T-helper 2 cell treated with Interferon-gamma antibody and Interleukin-4, amounts not matched to agents 5 μg/mL and 100 μg/mL, for 36 hours (primary cell): ENCODE data around the gene EPB41L3.

Experiments
- DNase-seq: peaks from one replicate; pipeline ENCODE4 v3.0.0; 2021; ENCODE audit warnings: low spot score
- H3K27ac Mint-ChIP-seq: one replicate; pipeline ENCODE4 v1.8.0; 2021; ENCODE audit warnings: mild to moderate bottlenecking, mixed read lengths
- H3K27me3 Mint-ChIP-seq: one replicate; pipeline ENCODE4 v1.8.0; 2021; ENCODE audit warnings: low read depth, mixed read lengths
- H3K36me3 Mint-ChIP-seq: one replicate; pipeline ENCODE4 v1.8.0; 2021; ENCODE audit warnings: low read depth, mixed read lengths
- H3K4me1 Mint-ChIP-seq: one replicate; pipeline ENCODE4 v1.8.0; 2021; ENCODE audit warnings: low read depth, mixed read lengths
- H3K4me3 Mint-ChIP-seq: one replicate; pipeline ENCODE4 v1.8.0; 2022; ENCODE audit warnings: mild to moderate bottlenecking, moderate library complexity, mixed read lengths
- H3K9me3 Mint-ChIP-seq: one replicate; pipeline ENCODE4 v1.8.0; 2021; ENCODE audit warnings: mixed read lengths

Gene EPB41L3

DNA sequence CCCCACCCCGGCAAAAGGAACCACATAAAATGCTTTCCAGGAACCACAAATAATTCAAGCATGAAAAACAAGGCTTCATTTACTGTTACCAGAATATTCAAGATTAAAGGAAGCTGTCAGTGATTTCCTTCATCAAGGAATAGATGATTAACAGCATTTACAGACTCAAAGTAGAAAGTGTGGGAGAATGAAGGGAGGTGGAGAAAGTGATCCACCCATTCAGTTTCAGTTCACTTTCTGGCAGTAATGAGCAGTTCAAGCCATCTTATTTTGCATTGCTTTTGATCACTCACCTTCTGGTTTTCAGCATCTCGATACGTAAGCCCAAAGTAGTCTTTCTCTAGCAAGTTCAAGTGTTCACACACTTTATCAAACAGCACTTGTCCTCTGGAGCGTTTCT is 99.0 kb downstream of the EPB41L3 start:
- H3K4me3 Mint-ChIP-seq, result no peak overlapping the region
- H3K4me1 Mint-ChIP-seq, result no peaks in the 10 kb centered on the region
- H3K9me3 Mint-ChIP-seq, result no peaks in the 10 kb centered on the region
- no peak for DNase-seq
- H3K27me3 Mint-ChIP-seq, result peaks cover 4% of the 10 kb centered on the region
- no peaks in the 10 kb centered on the region for H3K36me3 Mint-ChIP-seq
- no peak overlapping the region for H3K27ac Mint-ChIP-seq

GRCh38 chr18:5444269-5444668 is 99.5 kb downstream of the EPB41L3 start:
- no peak for DNase-seq
- no peaks in the 10 kb centered on the region for H3K9me3 Mint-ChIP-seq
- H3K27me3 Mint-ChIP-seq, result peaks cover 4% of the 10 kb centered on the region
- no peak overlapping the region for H3K27ac Mint-ChIP-seq
- H3K4me3 Mint-ChIP-seq, result no peak overlapping the region
- H3K36me3 Mint-ChIP-seq, result no peaks in the 10 kb centered on the region
- no peaks in the 10 kb centered on the region for H3K4me1 Mint-ChIP-seq

DNA sequence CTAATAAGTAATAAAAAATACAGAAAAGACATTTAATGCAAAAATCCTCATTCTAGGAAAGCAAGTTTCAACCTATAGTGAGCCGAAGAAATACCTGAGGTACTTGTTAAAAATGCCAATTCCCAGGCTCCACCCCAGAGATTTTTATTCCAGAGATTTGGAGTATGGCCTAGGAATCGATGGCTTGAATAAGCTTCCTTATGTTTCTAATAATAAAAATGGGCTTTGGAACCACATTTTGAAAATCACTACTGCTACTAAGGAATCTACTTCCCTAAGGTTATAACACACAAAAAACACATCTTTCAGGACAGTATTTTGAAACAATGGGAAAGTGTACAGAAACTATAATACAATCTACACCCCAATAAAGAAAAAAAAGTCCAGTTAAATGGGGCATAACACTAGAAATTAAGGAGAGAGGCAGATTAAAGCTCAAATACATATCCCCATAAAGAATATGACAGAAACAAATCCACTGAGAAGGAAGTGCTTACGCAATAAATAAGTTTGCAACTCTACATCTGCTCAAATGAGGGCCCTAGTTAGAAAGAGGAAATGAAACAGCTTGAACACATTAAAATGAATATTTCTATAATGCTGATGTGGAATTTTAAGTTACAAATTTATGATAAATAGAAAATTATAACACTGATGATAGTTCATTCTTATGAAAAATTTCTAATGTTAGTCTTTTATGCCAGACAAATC is 103.7 kb downstream of the EPB41L3 start:
- Mint-ChIP-seq H3K27ac (no peak overlapping the region), H3K4me1 (no peaks in the 10 kb centered on the region), H3K4me3 (no peak overlapping the region), H3K27me3 (no peaks in the 10 kb centered on the region), H3K36me3 (no peaks in the 10 kb centered on the region), H3K9me3 (no peaks in the 10 kb centered on the region)
- no peak for DNase-seq

DNA sequence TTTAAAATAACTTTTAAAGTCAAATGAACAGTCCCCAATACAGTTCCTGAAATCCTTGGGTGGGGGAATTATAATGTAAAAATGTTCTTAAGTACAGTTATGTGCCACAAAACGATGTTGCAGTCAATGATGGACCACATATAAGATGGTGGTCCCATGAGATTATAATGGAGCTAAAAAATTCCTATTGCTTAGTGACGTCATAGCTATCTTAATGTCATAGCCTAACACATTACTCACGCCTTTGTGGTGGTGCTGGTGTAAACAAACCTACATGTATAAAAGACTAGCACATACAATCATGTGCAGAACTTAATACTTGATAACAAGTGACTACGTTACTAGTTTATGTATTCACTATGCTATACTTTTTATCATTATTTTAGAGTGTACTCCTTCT is 109.4 kb downstream of the EPB41L3 start:
- DNase-seq, result no peak
- Mint-ChIP-seq H3K27me3 (no peaks in the 10 kb centered on the region), H3K4me3 (no peak overlapping the region)

GRCh38 chr18:5431836-5432575 is 111.8 kb downstream of the EPB41L3 start:
- Mint-ChIP-seq H3K9me3 (no peaks in the 10 kb centered on the region), H3K27ac (no peak overlapping the region), H3K36me3 (no peaks in the 10 kb centered on the region)

More for the DNA sequence above, 109.4 kb downstream of the EPB41L3 start:
- Mint-ChIP-seq H3K27ac (no peak overlapping the region), H3K36me3 (no peaks in the 10 kb centered on the region), H3K9me3 (no peaks in the 10 kb centered on the region), H3K4me1 (no peaks in the 10 kb centered on the region)

GRCh38 chr18:5430131-5430530 is 113.7 kb downstream of the EPB41L3 start:
- no peaks in the 10 kb centered on the region for H3K27me3 Mint-ChIP-seq
- no peaks in the 10 kb centered on the region for H3K36me3 Mint-ChIP-seq
- no peaks in the 10 kb centered on the region for H3K9me3 Mint-ChIP-seq
- no peak overlapping the region for H3K4me3 Mint-ChIP-seq
- no peaks in the 10 kb centered on the region for H3K4me1 Mint-ChIP-seq
- H3K27ac Mint-ChIP-seq, result no peak overlapping the region
- no peak for DNase-seq

More at GRCh38 chr18:5431836-5432575, 111.8 kb downstream of the EPB41L3 start:
- Mint-ChIP-seq H3K27me3 (no peaks in the 10 kb centered on the region), H3K4me3 (no peak overlapping the region), H3K4me1 (no peaks in the 10 kb centered on the region)
- no peak for DNase-seq

- no peak for DNase-seq
- Mint-ChIP-seq H3K4me1 (no peaks in the 10 kb centered on the region), H3K4me3 (no peak overlapping the region), H3K27ac (no peak overlapping the region), H3K36me3 (no peaks in the 10 kb centered on the region), H3K9me3 (no peaks in the 10 kb centered on the region), H3K27me3 (peaks cover 2% of the 10 kb centered on the region)
These were observed 114.1 kb downstream of the EPB41L3 start for GRCh38 chr18:5429681-5430080.

DNA sequence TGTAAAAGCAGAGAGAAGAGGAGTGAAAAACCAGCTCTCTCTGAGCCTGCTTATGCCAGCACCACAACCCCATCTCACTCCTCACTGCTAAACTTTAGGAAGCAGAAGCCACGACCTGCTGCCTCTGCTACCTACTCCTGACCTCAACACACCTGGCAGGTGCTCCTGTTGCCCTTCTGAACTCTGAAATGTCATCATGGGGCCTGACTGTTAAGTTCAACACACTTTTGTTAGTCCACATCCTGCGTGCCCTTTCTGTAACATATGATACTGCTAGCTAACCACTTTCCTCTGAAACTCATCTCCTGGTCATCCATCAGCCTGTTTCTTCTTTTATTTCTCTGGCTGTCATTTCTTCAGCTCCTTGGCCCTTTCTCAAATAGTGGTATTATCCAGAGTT is 118.1 kb downstream of the EPB41L3 start:
- Mint-ChIP-seq H3K27me3 (peaks cover 3% of the 10 kb centered on the region), H3K4me1 (no peaks in the 10 kb centered on the region), H3K4me3 (no peak overlapping the region), H3K36me3 (no peaks in the 10 kb centered on the region), H3K27ac (no peak overlapping the region), H3K9me3 (no peaks in the 10 kb centered on the region)
- DNase-seq, result no peak

GRCh38 chr18:5424903-5425664 is 118.7 kb downstream of the EPB41L3 start:
- Mint-ChIP-seq H3K4me3 (no peak overlapping the region), H3K27me3 (peaks cover 3% of the 10 kb centered on the region)
- no peak for DNase-seq

GRCh38 chr18:5422626-5423025 is 121.2 kb downstream of the EPB41L3 start:
- Mint-ChIP-seq H3K4me1 (no peaks in the 10 kb centered on the region), H3K4me3 (no peak overlapping the region), H3K27me3 (peaks cover 3% of the 10 kb centered on the region), H3K36me3 (no peaks in the 10 kb centered on the region), H3K9me3 (no peaks in the 10 kb centered on the region), H3K27ac (no peak overlapping the region)
- no peak for DNase-seq

More at GRCh38 chr18:5424903-5425664, 118.7 kb downstream of the EPB41L3 start:
- H3K9me3 Mint-ChIP-seq, result no peaks in the 10 kb centered on the region
- H3K36me3 Mint-ChIP-seq, result no peaks in the 10 kb centered on the region
- H3K4me1 Mint-ChIP-seq, result no peaks in the 10 kb centered on the region
- no peak overlapping the region for H3K27ac Mint-ChIP-seq

DNA sequence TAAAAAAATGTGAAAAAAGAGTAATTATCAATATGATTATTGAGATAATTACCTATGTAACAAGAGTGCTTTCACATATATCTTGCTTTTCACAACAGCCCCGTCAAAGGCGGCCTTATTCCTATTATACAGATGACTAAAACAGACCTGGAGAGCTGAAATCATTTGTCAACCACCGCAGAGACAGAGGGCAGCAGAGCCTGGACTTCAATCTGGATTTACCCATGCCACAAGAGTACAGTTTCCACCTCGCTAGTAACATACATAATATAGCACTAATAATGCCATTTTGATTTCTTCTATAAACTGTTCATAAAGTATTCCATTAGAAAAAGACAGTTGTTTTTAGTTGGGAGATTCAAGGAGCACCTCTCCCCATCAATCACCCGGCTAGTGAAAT is 121.8 kb downstream of the EPB41L3 start:
- no peaks in the 10 kb centered on the region for H3K9me3 Mint-ChIP-seq
- H3K4me1 Mint-ChIP-seq, result no peaks in the 10 kb centered on the region
- no peak for DNase-seq
- peaks cover 3% of the 10 kb centered on the region for H3K27me3 Mint-ChIP-seq
- H3K27ac Mint-ChIP-seq, result no peak overlapping the region
- no peaks in the 10 kb centered on the region for H3K36me3 Mint-ChIP-seq
- no peak overlapping the region for H3K4me3 Mint-ChIP-seq

- Mint-ChIP-seq H3K4me3 (no peak overlapping the region), H3K4me1 (no peaks in the 10 kb centered on the region), H3K9me3 (no peaks in the 10 kb centered on the region), H3K27me3 (peaks cover 3% of the 10 kb centered on the region), H3K36me3 (no peaks in the 10 kb centered on the region), H3K27ac (no peak overlapping the region)
- DNase-seq, result no peak
These were observed 122.9 kb downstream of the EPB41L3 start for GRCh38 chr18:5420906-5421305.

DNA sequence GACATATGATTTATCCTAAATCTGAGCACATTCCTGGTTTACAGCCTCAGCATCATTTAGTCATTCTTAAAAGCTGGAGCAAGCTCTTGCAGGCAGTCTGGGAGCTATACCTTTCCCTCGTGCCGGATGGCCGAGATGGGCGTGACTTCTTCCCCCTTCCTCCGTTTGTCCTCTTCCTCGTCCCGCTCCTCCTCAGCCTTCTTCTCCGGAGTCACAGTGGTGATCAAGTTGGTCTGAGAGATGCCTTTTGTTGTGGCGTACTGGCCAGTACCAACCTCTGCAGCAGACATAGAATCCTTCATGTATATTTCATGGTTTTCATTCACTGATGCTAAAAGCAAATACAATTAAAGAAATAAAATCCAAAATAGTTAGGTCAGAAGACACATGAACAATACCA is 124.2 kb downstream of the EPB41L3 start:
- H3K27me3 Mint-ChIP-seq, result no peaks in the 10 kb centered on the region
- no peaks in the 10 kb centered on the region for H3K36me3 Mint-ChIP-seq
- H3K4me3 Mint-ChIP-seq, result no peak overlapping the region
- no peaks in the 10 kb centered on the region for H3K4me1 Mint-ChIP-seq
- DNase-seq, result no peak
- H3K27ac Mint-ChIP-seq, result no peak overlapping the region
- H3K9me3 Mint-ChIP-seq, result no peaks in the 10 kb centered on the region

DNA sequence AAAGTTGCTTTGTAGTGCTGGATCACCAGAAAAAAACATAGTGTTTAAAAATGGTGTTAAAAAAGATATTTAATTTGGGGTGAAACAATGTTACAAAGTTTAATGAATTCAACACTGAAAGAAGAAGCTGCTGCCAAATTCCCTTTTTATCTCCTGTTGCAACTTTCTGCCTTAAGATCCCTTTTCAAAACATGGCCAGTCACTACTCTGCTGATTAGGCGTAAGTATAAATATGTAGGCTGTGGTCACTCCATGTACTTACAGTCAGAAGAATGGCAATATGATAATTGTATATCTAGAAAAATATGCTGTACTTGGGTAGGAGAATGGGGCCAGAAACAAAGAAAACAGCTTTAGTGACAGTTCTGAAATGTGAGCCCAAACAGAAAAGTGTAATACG is 124.8 kb downstream of the EPB41L3 start:
- no peaks in the 10 kb centered on the region for H3K4me1 Mint-ChIP-seq
- H3K27ac Mint-ChIP-seq, result no peak overlapping the region
- H3K36me3 Mint-ChIP-seq, result no peaks in the 10 kb centered on the region
- H3K27me3 Mint-ChIP-seq, result no peaks in the 10 kb centered on the region
- H3K4me3 Mint-ChIP-seq, result no peak overlapping the region
- no peak for DNase-seq
- H3K9me3 Mint-ChIP-seq, result no peaks in the 10 kb centered on the region
